Measurements from ENCODE around the gene OR2H1. TPM values are rescaled to one million over a fixed set of nuclear protein-coding genes. Genes with fewer than 3 reads are reported as not detected.

OR2H1 gene
- total RNA-seq, 2 donors from 2014 or later, result not detected

DNA sequence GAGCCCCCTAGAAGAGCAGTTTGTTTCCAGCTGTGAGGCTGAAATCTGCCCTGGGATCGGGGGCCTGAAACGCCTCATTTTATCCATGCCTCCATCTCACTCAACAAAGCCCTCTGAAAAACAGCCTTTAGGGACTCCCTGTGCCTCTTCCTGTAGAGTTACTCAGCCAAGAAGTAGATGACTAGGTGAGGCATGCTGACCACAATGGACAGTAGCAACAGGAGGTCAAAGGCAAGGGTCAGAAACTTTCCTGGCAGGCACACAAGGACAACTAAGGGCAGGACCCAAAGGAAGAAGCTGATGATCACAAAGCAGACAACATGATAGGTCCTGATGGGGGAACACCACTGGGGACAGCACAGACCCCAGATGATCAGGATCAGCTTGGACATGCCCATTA is 18.0 kb downstream of the OR2H1 start:
- H3K36me3 ChIP-seq (ENCODE audit: control insufficient read depth, insufficient read depth, low read length), result no peaks in the 10 kb centered on the region
- H3K4me1 ChIP-seq (ENCODE audit: control insufficient read depth, insufficient read depth, low read length), result no peaks in the 10 kb centered on the region
- no peaks in the 10 kb centered on the region for H3K4me1 Mint-ChIP-seq
- no peaks in the 10 kb centered on the region for H3K9me3 Mint-ChIP-seq
- no peaks in the 10 kb centered on the region for H3K27me3 ChIP-seq (ENCODE audit: control insufficient read depth, insufficient read depth, low read length, poor library complexity, severe bottlenecking)
- H3K4me3 ChIP-seq (ENCODE audit: low read length), result no peak overlapping the region
- H3K36me3 Mint-ChIP-seq (ENCODE audit: low read depth), result no peaks in the 10 kb centered on the region
- no peak overlapping the region for H3K27ac ChIP-seq (ENCODE audit: low read depth, low read length)
- 64% methylated on average over 2 of the region's 2 CpGs; no CpG with 5 or more reads in 1 of the 2 experiments for WGBS, 2 experiments (ENCODE audit: insufficient coverage in 1 of 2, insufficient read length in 1 of 2)
- H3K9ac ChIP-seq (ENCODE audit: extremely low read depth, low read length, poor library complexity, severe bottlenecking), result no peak overlapping the region
- H3K27me3 Mint-ChIP-seq (ENCODE audit: insufficient read depth), result peaks cover 4% of the 10 kb centered on the region
- H3K9me3 ChIP-seq (ENCODE audit: control insufficient read depth, low read length), result no peaks in the 10 kb centered on the region
- no peak overlapping the region for H3K4me3 Mint-ChIP-seq
- H3K27ac Mint-ChIP-seq, result no peak overlapping the region
- no peak for DNase-seq
- TF ChIP-seq, protein P1, sequence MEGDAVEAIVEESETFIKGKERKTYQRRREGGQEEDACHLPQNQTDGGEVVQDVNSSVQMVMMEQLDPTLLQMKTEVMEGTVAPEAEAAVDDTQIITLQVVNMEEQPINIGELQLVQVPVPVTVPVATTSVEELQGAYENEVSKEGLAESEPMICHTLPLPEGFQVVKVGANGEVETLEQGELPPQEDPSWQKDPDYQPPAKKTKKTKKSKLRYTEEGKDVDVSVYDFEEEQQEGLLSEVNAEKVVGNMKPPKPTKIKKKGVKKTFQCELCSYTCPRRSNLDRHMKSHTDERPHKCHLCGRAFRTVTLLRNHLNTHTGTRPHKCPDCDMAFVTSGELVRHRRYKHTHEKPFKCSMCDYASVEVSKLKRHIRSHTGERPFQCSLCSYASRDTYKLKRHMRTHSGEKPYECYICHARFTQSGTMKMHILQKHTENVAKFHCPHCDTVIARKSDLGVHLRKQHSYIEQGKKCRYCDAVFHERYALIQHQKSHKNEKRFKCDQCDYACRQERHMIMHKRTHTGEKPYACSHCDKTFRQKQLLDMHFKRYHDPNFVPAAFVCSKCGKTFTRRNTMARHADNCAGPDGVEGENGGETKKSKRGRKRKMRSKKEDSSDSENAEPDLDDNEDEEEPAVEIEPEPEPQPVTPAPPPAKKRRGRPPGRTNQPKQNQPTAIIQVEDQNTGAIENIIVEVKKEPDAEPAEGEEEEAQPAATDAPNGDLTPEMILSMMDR (conservative IDR thresholded peaks at IDR 0.05), result no peak

- Histone ChIP-seq H3K4me3 (ENCODE audit: low read length) (no peak overlapping the region), H3K9me3 (ENCODE audit: control insufficient read depth, low read length) (no peaks in the 10 kb centered on the region), H3K27me3 (ENCODE audit: control insufficient read depth, insufficient read depth, low read length, poor library complexity, severe bottlenecking) (no peaks in the 10 kb centered on the region), H3K4me1 (ENCODE audit: control insufficient read depth, insufficient read depth, low read length) (no peaks in the 10 kb centered on the region), H3K36me3 (ENCODE audit: control insufficient read depth, insufficient read depth, low read length) (no peaks in the 10 kb centered on the region), H3K9ac (ENCODE audit: extremely low read depth, low read length, poor library complexity, severe bottlenecking) (no peak overlapping the region), H3K27ac (ENCODE audit: low read depth, low read length) (no peak overlapping the region)
- TF ChIP-seq, protein P1 (conservative IDR thresholded peaks at IDR 0.05), result no peak
- Mint-ChIP-seq H3K4me3 (no peak overlapping the region), H3K27me3 (ENCODE audit: insufficient read depth) (peaks cover 3% of the 10 kb centered on the region), H3K9me3 (peaks cover 1% of the 10 kb centered on the region), H3K27ac (no peak overlapping the region), H3K36me3 (ENCODE audit: low read depth) (no peaks in the 10 kb centered on the region), H3K4me1 (no peaks in the 10 kb centered on the region)
- WGBS, 2 experiments (ENCODE audit: insufficient coverage in 1 of 2, insufficient read length in 1 of 2), result 80 to 88% methylated on average over 1 to 5 of the region's 5 CpGs
- no peak for DNase-seq
Observed at GRCh38 chr6:29477923-29478450, 21.0 kb downstream of the OR2H1 start.

DNA sequence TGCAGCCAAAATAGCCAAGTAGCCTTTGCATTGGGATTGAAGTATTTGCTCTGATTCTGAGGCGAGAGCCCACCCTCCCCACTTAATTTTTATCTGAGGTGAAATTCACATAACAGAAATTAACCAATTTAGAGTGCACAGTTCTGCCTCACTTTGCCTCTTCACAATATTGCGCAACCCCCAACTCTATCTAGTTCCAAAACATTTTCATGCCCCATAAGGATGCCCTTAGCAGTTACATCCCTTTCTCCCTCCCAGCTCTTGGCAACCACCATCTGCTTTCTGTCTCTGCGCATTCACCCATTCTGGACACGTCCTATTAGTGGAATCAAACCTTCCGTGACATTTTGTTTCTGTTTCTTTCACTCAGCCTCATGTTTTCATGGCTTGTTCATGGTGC is 21.8 kb downstream of the OR2H1 start:
- Histone ChIP-seq H3K27ac (ENCODE audit: low read depth, low read length) (no peak overlapping the region), H3K27me3 (ENCODE audit: control insufficient read depth, insufficient read depth, low read length, poor library complexity, severe bottlenecking) (no peaks in the 10 kb centered on the region), H3K4me1 (ENCODE audit: control insufficient read depth, insufficient read depth, low read length) (no peaks in the 10 kb centered on the region), H3K9me3 (ENCODE audit: control insufficient read depth, low read length) (no peaks in the 10 kb centered on the region), H3K4me3 (ENCODE audit: low read length) (no peak overlapping the region), H3K9ac (ENCODE audit: extremely low read depth, low read length, poor library complexity, severe bottlenecking) (no peak overlapping the region), H3K36me3 (ENCODE audit: control insufficient read depth, insufficient read depth, low read length) (no peaks in the 10 kb centered on the region)
- no peaks in the 10 kb centered on the region for H3K27me3 Mint-ChIP-seq (ENCODE audit: insufficient read depth)
- DNase-seq, result no peak
- TF ChIP-seq, protein P1 (conservative IDR thresholded peaks at IDR 0.05), result no peak
- H3K27ac Mint-ChIP-seq, result no peak overlapping the region
- H3K9me3 Mint-ChIP-seq, result peaks cover 1% of the 10 kb centered on the region
- H3K36me3 Mint-ChIP-seq (ENCODE audit: low read depth), result no peaks in the 10 kb centered on the region
- H3K4me1 Mint-ChIP-seq, result no peaks in the 10 kb centered on the region
- H3K4me3 Mint-ChIP-seq, result no peak overlapping the region
- 91 to 95% methylated on average over 5 of the region's 5 CpGs for whole genome bisulfite sequencing, 2 experiments (ENCODE audit: insufficient coverage in 1 of 2, insufficient read length in 1 of 2)
